GM23248 (cell line): ENCODE measurements around the gene LCN12. TPM values are rescaled to one million over a fixed set of nuclear protein-coding genes. Genes with fewer than 3 reads are reported as not detected.

Source experiments
- DNase-seq: peaks from one replicate; pipeline ENCODE4 v3.0.0-alpha.2; 2015
- H2AFZ ChIP-seq: fragments of 200-600 bp; sonication (generic); 2 replicates; pipeline ENCODE4 v1.6.1; 2016; ENCODE audit warnings: antibody characterized with exemption
- H3F3A ChIP-seq: fragments of 200-600 bp; sonication (generic); 2 replicates; pipeline ENCODE4 v1.6.1; 2016; ENCODE audit warnings: mild to moderate bottlenecking, antibody characterized with exemption, mixed run types; ENCODE audit not compliant: insufficient read depth
- H3K27ac ChIP-seq: fragments of 200-600 bp; sonication (generic); 2 replicates; pipeline ENCODE4 v1.5.1; 2016; ENCODE audit warnings: mild to moderate bottlenecking
- H3K27me3 ChIP-seq: fragments of 200-600 bp; sonication (generic); replicated peaks from 2 replicates; pipeline ENCODE4 v1.6.1; 2016; ENCODE audit warnings: mild to moderate bottlenecking; ENCODE audit not compliant: insufficient read depth
- H3K36me3 ChIP-seq: fragments of 200-600 bp; sonication (generic); 2 replicates; pipeline ENCODE4 v1.6.1; 2016; ENCODE audit warnings: low read depth, mild to moderate bottlenecking
- H3K4me1 ChIP-seq: fragments of 200-600 bp; sonication (generic); 2 replicates; pipeline ENCODE4 v1.6.1; 2016; ENCODE audit warnings: mild to moderate bottlenecking; ENCODE audit not compliant: insufficient read depth
- H3K4me2 ChIP-seq: fragments of 200-600 bp; sonication (generic); one replicate; pipeline ENCODE4 v1.6.1; 2016; ENCODE audit warnings: mild to moderate bottlenecking; ENCODE audit not compliant: unreplicated experiment
- H3K4me3 ChIP-seq: fragments of 200-600 bp; sonication (generic); 2 replicates; pipeline ENCODE4 v1.5.1; 2016; ENCODE audit warnings: mild to moderate bottlenecking
- H3K79me2 ChIP-seq: fragments of 200-600 bp; sonication (generic); 2 replicates; pipeline ENCODE4 v1.6.1; 2016; ENCODE audit warnings: mild to moderate bottlenecking; ENCODE audit not compliant: insufficient read depth
- H3K9ac ChIP-seq: fragments of 200-600 bp; sonication (generic); 2 replicates; pipeline ENCODE4 v1.6.1; 2016; ENCODE audit warnings: mild to moderate bottlenecking
- H3K9me2 ChIP-seq: fragments of 200-600 bp; sonication (generic); 2 replicates; pipeline ENCODE4 v1.6.1; 2016; ENCODE audit warnings: mixed run types, mild to moderate bottlenecking, moderate library complexity; ENCODE audit not compliant: insufficient read depth
- H3K9me3 ChIP-seq: fragments of 200-600 bp; sonication (generic); one replicate; pipeline ENCODE4 v1.6.1; 2017; ENCODE audit warnings: low read depth
- H4K20me1 ChIP-seq: fragments of 200-600 bp; sonication (generic); 2 replicates; pipeline ENCODE4 v1.6.0; 2016; ENCODE audit not compliant: insufficient read depth
- EZH2 ChIP-seq: fragments of 200-600 bp; sonication (generic); IDR thresholded peaks from 2 replicates; pipeline ENCODE4 v1.6.1; 2018; ENCODE audit warnings: antibody characterized with exemption, mild to moderate bottlenecking; ENCODE audit not compliant: insufficient read depth, poor library complexity, severe bottlenecking
- EZH2phosphoT487 ChIP-seq: fragments of 200-600 bp; sonication (generic); IDR thresholded peaks from 2 replicates; pipeline ENCODE4 v1.6.1; 2018; ENCODE audit warnings: antibody characterized with exemption, moderate library complexity, mild to moderate bottlenecking, low read depth; ENCODE audit not compliant: insufficient read depth
- WGBS, 2 experiments: methylation state at CpG; one replicate each; pipeline ENCODE4 v1.1.6; 2015 to 2017; ENCODE audit warnings: low lambda C conversion rate in 2 of 2, low coverage in 1 of 2; ENCODE audit errors: missing lambda C conversion rate in 2 of 2; 5-methylcytosine and 5-hydroxymethylcytosine counted together
- in situ Hi-C: fragments of 300-500 bp; cut with MboI; formaldehyde crosslinking; loops from 2 replicates; pipeline ENCODE4 v1.15.0; 2020
- polyA plus RNA-seq: library from polyadenylated mRNA; unstranded; fragments of >200 nt; fragmentation: Nextera tagmentation; extraction: Ambion mirVana; gene quantifications from 2 replicates; pipeline ENCODE4 v1.2.1, GENCODE V29; 2016
- total RNA-seq: library from RNA; depleted of rRNA; stranded (reverse); fragments of >200 nt; shearing (Covaris generic); gene quantifications from 2 replicates; pipeline ENCODE4 v1.2.3, GENCODE V29; 2014

The LCN12 gene
- total and polyA plus RNA-seq, 2 experiments from 2014 or later, result not detected

DNA sequence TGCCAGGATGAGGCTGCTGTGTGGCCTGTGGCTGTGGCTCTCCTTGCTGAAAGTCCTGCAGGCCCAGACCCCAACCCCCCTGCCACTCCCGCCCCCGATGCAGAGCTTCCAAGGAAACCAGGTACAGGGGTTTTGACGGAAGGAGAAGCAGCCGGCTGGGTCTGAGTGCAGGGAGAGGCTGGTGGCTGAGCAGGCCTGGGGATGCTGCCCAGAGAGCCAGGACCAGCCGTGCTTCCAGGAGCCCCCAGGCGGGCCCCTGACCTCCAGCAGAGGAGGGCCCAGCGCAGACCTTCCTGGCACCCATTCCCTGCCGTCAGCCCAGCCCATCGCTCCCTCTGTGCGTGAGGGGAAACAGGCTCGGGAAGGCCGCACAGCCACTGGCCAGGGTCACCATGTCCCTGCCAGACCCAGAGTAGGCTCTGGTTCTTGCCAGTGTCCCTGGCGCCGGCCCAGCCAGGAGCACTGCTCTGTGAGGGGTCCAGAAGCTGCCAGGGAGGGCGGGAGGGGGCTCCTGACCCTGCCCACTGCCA, 313 bp downstream of the LCN12 start:
- in situ Hi-C loops, result no loop called here
- DNase-seq, result no peak

GRCh38 chr9:136952876-136953770, 1.1 kb downstream of the LCN12 start:
- no peak for DNase-seq
- TF ChIP-seq EZH2 (no peak), EZH2phosphoT487 (no peak)
- no peaks in the 10 kb centered on the region for H3K79me2 ChIP-seq
- H4K20me1 ChIP-seq, result no peaks in the 10 kb centered on the region
- 82 to 83% methylated on average over 36 to 43 of the region's 44 CpGs for WGBS, 2 experiments
- H3F3A ChIP-seq, result no peaks in the 10 kb centered on the region
- no peaks in the 10 kb centered on the region for H3K36me3 ChIP-seq
- H3K27ac ChIP-seq, result no peak overlapping the region
- no peak overlapping the region for H3K9ac ChIP-seq
- H3K9me2 ChIP-seq, result no peaks in the 10 kb centered on the region
- H3K4me2 ChIP-seq, result no peak overlapping the region
- H3K4me3 ChIP-seq, result no peak overlapping the region
- in situ Hi-C loops, result no loop called here
- H3K27me3 ChIP-seq, result no peaks in the 10 kb centered on the region; the same call in 1 of the 2 replicates
- no peak overlapping the region for H2AFZ ChIP-seq
- H3K9me3 ChIP-seq, result no peaks in the 10 kb centered on the region
- H3K4me1 ChIP-seq, result no peaks in the 10 kb centered on the region

More for the DNA sequence above, 313 bp downstream of the LCN12 start:
- Histone ChIP-seq H4K20me1 (no peaks in the 10 kb centered on the region), H3F3A (no peaks in the 10 kb centered on the region), H3K79me2 (no peaks in the 10 kb centered on the region), H3K27me3 (no peaks in the 10 kb centered on the region; the same call in 1 of the 2 replicates), H3K4me1 (no peaks in the 10 kb centered on the region), H3K36me3 (no peaks in the 10 kb centered on the region), H3K9me2 (no peaks in the 10 kb centered on the region), H3K27ac (no peak overlapping the region), H3K9me3 (no peaks in the 10 kb centered on the region), H3K4me3 (no peak overlapping the region), H2AFZ (no peak overlapping the region), H3K9ac (no peak overlapping the region), H3K4me2 (no peak overlapping the region)
- WGBS, 2 experiments, result 55 to 59% methylated on average over 12 to 15 of the region's 15 CpGs
- TF ChIP-seq EZH2, result no peak
- no peak for TF ChIP-seq EZH2phosphoT487

GRCh38 chr9:136953771-136954269, 1.7 kb downstream of the LCN12 start:
- DNase-seq, result no peak
- WGBS, 2 experiments, result 54 to 59% methylated on average over 18 to 19 of the region's 19 CpGs
- no peaks in the 10 kb centered on the region for H3F3A ChIP-seq
- no peaks in the 10 kb centered on the region for H3K36me3 ChIP-seq
- in situ Hi-C loops, result no loop called here
- no peaks in the 10 kb centered on the region for H3K9me2 ChIP-seq
- no peaks in the 10 kb centered on the region for H3K4me1 ChIP-seq
- H3K4me3 ChIP-seq, result no peak overlapping the region
- H3K79me2 ChIP-seq, result no peaks in the 10 kb centered on the region
- TF ChIP-seq EZH2phosphoT487 (no peak), EZH2 (no peak)
- H3K9me3 ChIP-seq, result no peaks in the 10 kb centered on the region
- no peak overlapping the region for H3K9ac ChIP-seq
- no peaks in the 10 kb centered on the region; the same call in 1 of the 2 replicates for H3K27me3 ChIP-seq
- no peaks in the 10 kb centered on the region for H4K20me1 ChIP-seq
- no peak overlapping the region for H3K27ac ChIP-seq
- H3K4me2 ChIP-seq, result no peak overlapping the region
- no peak overlapping the region for H2AFZ ChIP-seq

DNA sequence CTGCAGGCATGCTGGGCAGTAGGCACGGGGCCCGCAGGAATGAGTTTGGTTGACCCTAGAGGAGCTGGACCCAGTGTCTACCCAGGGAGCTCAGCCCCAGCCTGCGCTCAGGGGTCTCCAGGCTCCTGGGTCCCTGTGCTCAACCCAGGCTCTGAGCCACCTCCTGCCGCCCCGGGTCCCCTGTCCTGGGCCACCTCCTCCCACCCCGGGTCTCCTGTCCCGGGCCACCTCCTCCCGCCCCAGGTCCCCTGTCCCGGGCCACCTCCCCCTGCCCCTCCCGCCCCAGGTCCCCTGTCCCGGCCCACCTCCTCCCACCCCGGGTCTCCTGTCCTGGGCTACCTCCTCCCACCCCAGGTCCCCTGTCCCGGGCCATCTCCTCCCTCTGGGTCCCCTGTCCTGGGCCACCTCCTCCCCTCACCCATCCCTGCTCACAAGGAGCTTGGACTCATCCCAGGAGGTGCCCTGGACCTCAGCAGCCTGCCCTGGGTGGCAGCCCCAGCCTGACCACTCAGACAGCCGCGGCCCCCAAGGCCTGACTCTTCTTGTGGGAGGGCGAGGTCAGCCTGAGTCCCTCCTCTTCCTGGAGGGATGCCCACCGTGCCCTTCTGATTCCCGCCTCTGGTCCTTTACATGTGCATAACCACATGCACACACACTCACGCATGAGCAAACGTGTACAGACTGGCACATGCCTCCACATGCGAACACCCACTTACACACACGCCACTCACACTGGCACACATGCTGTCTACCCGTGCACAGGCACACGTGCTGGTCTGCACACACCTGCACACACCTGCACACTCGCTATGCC, 2.4 kb downstream of the LCN12 start:
- Histone ChIP-seq H2AFZ (no peak overlapping the region), H3K4me3 (no peak overlapping the region), H3F3A (no peaks in the 10 kb centered on the region), H3K79me2 (no peaks in the 10 kb centered on the region), H3K27me3 (no peaks in the 10 kb centered on the region; the same call in 1 of the 2 replicates), H3K36me3 (no peaks in the 10 kb centered on the region), H3K9me2 (no peaks in the 10 kb centered on the region), H3K4me1 (no peaks in the 10 kb centered on the region), H3K27ac (no peak overlapping the region), H3K4me2 (no peak overlapping the region), H3K9ac (no peak overlapping the region), H4K20me1 (no peaks in the 10 kb centered on the region), H3K9me3 (no peaks in the 10 kb centered on the region)
- TF ChIP-seq EZH2 (no peak), EZH2phosphoT487 (no peak)
- in situ Hi-C loops, result no loop called here
- WGBS, 2 experiments, result 60 to 62% methylated on average over 14 to 24 of the region's 25 CpGs
- no peak for DNase-seq
